ENCODE results near the gene SLC27A3. TPM values are rescaled to one million over a fixed set of nuclear protein-coding genes. Genes with fewer than 3 reads are reported as not detected.
"Not testable (repeated sequence)": the region's sequence is repeated elsewhere in the genome, so short reads cannot be mapped to it uniquely, and the experiment has no call there.

Gene SLC27A3
- total and polyA plus RNA-seq, 7 donors, result 3.5 to 15.6 (median 5.2) TPM

DNA sequence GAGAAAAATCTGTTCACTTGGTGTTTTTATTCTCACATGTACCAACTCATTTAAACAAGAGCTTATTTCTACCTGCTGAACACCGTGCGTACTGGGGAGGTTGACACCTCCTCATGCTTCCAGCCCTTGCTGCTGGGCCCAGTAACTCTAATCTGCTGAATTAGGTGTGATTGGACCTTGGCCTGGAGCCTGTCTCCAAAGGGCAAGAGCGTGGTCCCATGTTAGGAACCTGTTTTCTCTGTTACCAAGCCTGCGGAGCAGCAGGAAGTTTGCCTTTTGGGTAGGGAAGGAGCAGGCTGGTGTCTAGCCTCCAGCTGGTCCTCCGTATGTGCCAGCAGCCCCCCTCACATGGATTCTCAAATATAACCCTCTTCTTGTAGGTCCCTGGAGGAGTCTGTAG lies 10.9 kb upstream of the SLC27A3 start:
- ATAC-seq, result no peak
- intact Hi-C loops (cut with DNase I), result no loop called here
- DNase-seq, result no peak
- Histone ChIP-seq H3K27ac (peak overlapping the region; percentile 55), H3K27me3 (ENCODE audit: insufficient read depth in 3 of 3, low read length in 2 of 3) (no peaks in the 10 kb centered on the region), H3K9me3 (no peaks in the 10 kb centered on the region), H3K36me3 (ENCODE audit: insufficient read depth in 1 of 2, low read depth in 1 of 2) (peaks cover 8 to 99% of the 10 kb centered on the region in 2 donors), H3K4me3 (no peak overlapping the region), H3K4me1 (no peaks in the 10 kb centered on the region)
- WGBS, 3 donors, result 76 to 87% (median 76%) methylated on average over 5 of the region's 5 CpGs
- TF ChIP-seq, protein P1, sequence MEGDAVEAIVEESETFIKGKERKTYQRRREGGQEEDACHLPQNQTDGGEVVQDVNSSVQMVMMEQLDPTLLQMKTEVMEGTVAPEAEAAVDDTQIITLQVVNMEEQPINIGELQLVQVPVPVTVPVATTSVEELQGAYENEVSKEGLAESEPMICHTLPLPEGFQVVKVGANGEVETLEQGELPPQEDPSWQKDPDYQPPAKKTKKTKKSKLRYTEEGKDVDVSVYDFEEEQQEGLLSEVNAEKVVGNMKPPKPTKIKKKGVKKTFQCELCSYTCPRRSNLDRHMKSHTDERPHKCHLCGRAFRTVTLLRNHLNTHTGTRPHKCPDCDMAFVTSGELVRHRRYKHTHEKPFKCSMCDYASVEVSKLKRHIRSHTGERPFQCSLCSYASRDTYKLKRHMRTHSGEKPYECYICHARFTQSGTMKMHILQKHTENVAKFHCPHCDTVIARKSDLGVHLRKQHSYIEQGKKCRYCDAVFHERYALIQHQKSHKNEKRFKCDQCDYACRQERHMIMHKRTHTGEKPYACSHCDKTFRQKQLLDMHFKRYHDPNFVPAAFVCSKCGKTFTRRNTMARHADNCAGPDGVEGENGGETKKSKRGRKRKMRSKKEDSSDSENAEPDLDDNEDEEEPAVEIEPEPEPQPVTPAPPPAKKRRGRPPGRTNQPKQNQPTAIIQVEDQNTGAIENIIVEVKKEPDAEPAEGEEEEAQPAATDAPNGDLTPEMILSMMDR (IDR thresholded peaks at IDR 0.05), result no peak

DNA sequence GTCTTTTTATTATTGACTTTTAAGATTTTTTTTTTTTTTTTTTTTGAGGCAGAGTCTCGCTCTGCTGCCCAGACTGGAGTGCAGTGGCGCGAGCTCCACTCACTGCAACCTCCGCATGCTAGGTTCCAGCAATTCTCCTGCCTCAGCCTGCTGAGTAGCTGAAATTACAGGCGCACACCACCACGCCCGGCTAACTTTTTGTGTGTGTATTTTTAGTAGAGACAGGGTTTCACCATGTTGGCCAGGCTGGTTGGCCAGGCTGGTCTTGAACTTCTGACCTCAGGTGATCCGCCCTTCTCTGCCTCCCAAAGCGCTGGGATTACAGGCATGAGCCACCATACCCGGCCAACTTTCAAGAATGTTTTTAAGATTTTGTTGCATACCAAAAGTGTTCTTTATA lies 8.5 kb upstream of the SLC27A3 start:
- intact Hi-C loops (cut with DNase I); H3K9me3 ChIP-seq; H3K4me1 ChIP-seq; H3K27ac ChIP-seq; H3K27me3 ChIP-seq (ENCODE audit: insufficient read depth in 3 of 3, low read length in 2 of 3); DNase-seq; ATAC-seq; H3K4me3 ChIP-seq: not testable (repeated sequence)
- H3K36me3 ChIP-seq (ENCODE audit: insufficient read depth in 1 of 2, low read depth in 1 of 2), result peaks cover 8 to 96% of the 10 kb centered on the region in 2 donors
- WGBS, 3 donors, result 82 to 95% (median 83%) methylated on average over 9 to 10 of the region's 10 CpGs

- H3K27me3 ChIP-seq (ENCODE audit: insufficient read depth in 3 of 3, low read length in 2 of 3), result no peaks in the 10 kb centered on the region
- TF ChIP-seq, protein P1 (IDR thresholded peaks at IDR 0.05), result no peak
- 93 to 96% (median 95%) methylated on average over 11 of the region's 11 CpGs for WGBS, 3 donors
- H3K36me3 ChIP-seq (ENCODE audit: insufficient read depth in 1 of 2, low read depth in 1 of 2), result peaks cover 8 to 94% of the 10 kb centered on the region in 2 donors
- no peak overlapping the region for H3K4me3 ChIP-seq
- H3K9me3 ChIP-seq, result no peaks in the 10 kb centered on the region
- ATAC-seq (no peak), DNase-seq (no peak)
- no peak overlapping the region for H3K27ac ChIP-seq
- H3K4me1 ChIP-seq, result no peaks in the 10 kb centered on the region
- intact Hi-C loops (cut with DNase I), result no loop called here
Measured at GRCh38 chr1:153767519-153767918, 7.7 kb upstream of the SLC27A3 start.

DNA sequence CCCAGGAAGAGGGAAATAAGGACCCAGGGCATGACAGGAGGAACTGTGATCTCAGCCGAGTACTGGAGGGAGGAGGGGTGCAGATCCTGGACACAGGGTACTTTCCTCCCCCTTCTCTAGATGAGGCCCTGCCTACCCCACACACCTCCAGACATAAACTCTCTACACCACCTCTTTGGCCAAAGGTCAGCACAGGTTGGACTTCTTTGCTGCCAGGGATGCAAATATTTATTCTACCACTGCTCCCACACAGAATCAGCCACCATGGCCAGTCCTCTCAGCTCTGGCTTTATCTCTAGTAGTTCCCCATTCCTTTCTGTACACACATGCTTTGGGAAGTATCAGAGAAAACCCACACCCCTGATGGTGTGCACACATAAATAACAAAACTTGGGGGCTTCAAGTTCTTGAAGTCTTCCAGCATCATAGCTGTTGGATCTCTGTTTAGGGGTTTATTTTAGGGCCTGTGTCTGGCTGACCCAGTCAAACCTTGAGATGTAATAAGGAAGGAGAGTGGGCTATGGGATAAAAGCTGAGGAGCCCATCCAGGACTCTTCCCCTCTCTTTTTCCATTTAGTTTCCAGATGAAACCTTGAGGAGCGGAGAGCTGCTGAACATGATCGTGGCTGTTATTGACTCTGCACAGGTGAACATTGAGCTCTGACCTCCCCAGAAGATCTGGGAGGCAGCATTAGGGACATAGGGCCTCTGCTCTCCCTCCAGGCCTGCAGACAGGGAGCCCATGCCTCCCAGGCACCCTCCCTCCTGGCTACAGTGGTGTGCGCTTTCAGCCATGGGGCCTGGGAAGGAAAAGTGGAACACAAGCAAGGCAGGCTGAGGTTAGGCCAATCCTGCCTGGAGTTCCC lies 6.7 kb upstream of the SLC27A3 start:
- WGBS, 3 donors, result 86 to 97% (median 88%) methylated on average over 4 of the region's 4 CpGs
- Histone ChIP-seq H3K4me1 (no peaks in the 10 kb centered on the region), H3K4me3 (no peak overlapping the region), H3K9me3 (no peaks in the 10 kb centered on the region), H3K27ac (no peak overlapping the region), H3K36me3 (ENCODE audit: insufficient read depth in 1 of 2, low read depth in 1 of 2) (peaks cover 8 to 94% of the 10 kb centered on the region in 2 donors), H3K27me3 (ENCODE audit: insufficient read depth in 3 of 3, low read length in 2 of 3) (no peaks in the 10 kb centered on the region)
- ATAC-seq (no peak), DNase-seq (no peak)
- intact Hi-C loops (cut with DNase I), result no loop called here
- TF ChIP-seq, protein P1 (IDR thresholded peaks at IDR 0.05), result no peak

- TF ChIP-seq, protein P1 (IDR thresholded peaks at IDR 0.05), result no peak
- no peak for DNase-seq
Measured at GRCh38 chr1:153769221-153769620, 6.0 kb upstream of the SLC27A3 start.

More at GRCh38 chr1:153769221-153769620, 6.0 kb upstream of the SLC27A3 start:
- Histone ChIP-seq H3K4me3 (no peak overlapping the region), H3K27ac (no peak overlapping the region), H3K4me1 (no peaks in the 10 kb centered on the region), H3K9me3 (no peaks in the 10 kb centered on the region), H3K27me3 (ENCODE audit: insufficient read depth in 3 of 3, low read length in 2 of 3) (no peaks in the 10 kb centered on the region), H3K36me3 (ENCODE audit: insufficient read depth in 1 of 2, low read depth in 1 of 2) (peaks cover 8 to 88% of the 10 kb centered on the region in 2 donors)
- intact Hi-C loops (cut with DNase I), result no loop called here
- no peak for ATAC-seq
- WGBS, 3 donors, result 76 to 85% (median 81%) methylated on average over 3 of the region's 3 CpGs

Measured in psoas muscle (tissue), 8 donors.